ENCODE results near the gene EML6.

- TF ChIP-seq ATRX (CRISPR knock-in tag; IDR thresholded peaks at IDR 0.05; ENCODE audit: borderline replicate concordance), result no peak
- no peak for TF ChIP-seq BRCA1 (CRISPR knock-in tag; IDR thresholded peaks at IDR 0.05)
- no peak for TF ChIP-seq FOXP4 (CRISPR knock-in tag; IDR thresholded peaks at IDR 0.05)
Observed at GRCh38 chr2:54676656-54677055, 46.8 kb upstream of the EML6 start.
